Mononuclear cell (primary cell): ENCODE data around the gene SMC6. TPM values are rescaled to one million over a fixed set of nuclear protein-coding genes. Genes with fewer than 3 reads are reported as not detected.

Experiments used
- H3K27me3 ChIP-seq: 2 replicates; pipeline ENCODE4 v1.6.0; 2011; ENCODE audit warnings: low read length, control low read depth; ENCODE audit not compliant: insufficient read depth
- H3K4me1 ChIP-seq: 2 replicates; pipeline ENCODE4 v1.5.1; 2011; ENCODE audit warnings: mild to moderate bottlenecking, low read length, control low read depth; ENCODE audit not compliant: insufficient read depth
- H3K4me3 ChIP-seq: 2 replicates; pipeline ENCODE4 v1.5.1; 2011; ENCODE audit warnings: mild to moderate bottlenecking, low read length, moderate library complexity
- H3K9me3 ChIP-seq: 2 replicates; pipeline ENCODE4 v1.5.1; 2011; ENCODE audit warnings: low read depth, mild to moderate bottlenecking, control low read depth, low read length
- total RNA-seq: library from RNA; depleted of rRNA; stranded (reverse); fragments of >200 nt; gene quantifications from one replicate; pipeline ENCODE4 v1.2.3, GENCODE V29; 2012

SMC6 gene
- total RNA-seq, 1 donor = 9.2 TPM

GRCh38 chr2:17630089-17630488 lies 123.5 kb downstream of the SMC6 start:
- Histone ChIP-seq H3K27me3 (no peaks in the 10 kb centered on the region), H3K4me3 (no peak overlapping the region), H3K9me3 (no peaks in the 10 kb centered on the region), H3K4me1 (no peaks in the 10 kb centered on the region)

- Histone ChIP-seq H3K9me3 (no peaks in the 10 kb centered on the region), H3K4me3 (no peak overlapping the region), H3K27me3 (no peaks in the 10 kb centered on the region), H3K4me1 (no peaks in the 10 kb centered on the region)
Measured at GRCh38 chr2:17628349-17629261, 125.0 kb downstream of the SMC6 start.

- Histone ChIP-seq H3K9me3 (no peaks in the 10 kb centered on the region), H3K27me3 (no peaks in the 10 kb centered on the region), H3K4me3 (no peak overlapping the region), H3K4me1 (no peaks in the 10 kb centered on the region)
Measured at GRCh38 chr2:17627434-17627833, 126.2 kb downstream of the SMC6 start.

GRCh38 chr2:17626986-17627385 lies 126.6 kb downstream of the SMC6 start:
- Histone ChIP-seq H3K4me1 (no peaks in the 10 kb centered on the region), H3K27me3 (no peaks in the 10 kb centered on the region), H3K4me3 (no peak overlapping the region), H3K9me3 (no peaks in the 10 kb centered on the region)

- H3K4me1 ChIP-seq = no peaks in the 10 kb centered on the region
- no peaks in the 10 kb centered on the region for H3K9me3 ChIP-seq
- no peak overlapping the region for H3K4me3 ChIP-seq
- no peaks in the 10 kb centered on the region for H3K27me3 ChIP-seq
Measured at GRCh38 chr2:17625446-17625845, 128.2 kb downstream of the SMC6 start.

- Histone ChIP-seq H3K27me3 (no peaks in the 10 kb centered on the region), H3K4me3 (no peak overlapping the region), H3K4me1 (no peaks in the 10 kb centered on the region), H3K9me3 (no peaks in the 10 kb centered on the region)
Measured at GRCh38 chr2:17621781-17622180, 131.8 kb downstream of the SMC6 start.

- Histone ChIP-seq H3K9me3 (no peaks in the 10 kb centered on the region), H3K27me3 (no peaks in the 10 kb centered on the region), H3K4me3 (no peak overlapping the region), H3K4me1 (no peaks in the 10 kb centered on the region)
Measured at GRCh38 chr2:17620841-17621240, 132.8 kb downstream of the SMC6 start.

- Histone ChIP-seq H3K9me3 (no peaks in the 10 kb centered on the region), H3K4me1 (no peaks in the 10 kb centered on the region), H3K4me3 (no peak overlapping the region), H3K27me3 (no peaks in the 10 kb centered on the region)
Measured at GRCh38 chr2:17620280-17620679, 133.3 kb downstream of the SMC6 start.

GRCh38 chr2:17617955-17618354 lies 135.7 kb downstream of the SMC6 start:
- H3K9me3 ChIP-seq = no peaks in the 10 kb centered on the region
- no peaks in the 10 kb centered on the region for H3K4me1 ChIP-seq
- no peak overlapping the region for H3K4me3 ChIP-seq
- H3K27me3 ChIP-seq = no peaks in the 10 kb centered on the region

GRCh38 chr2:17617516-17617915 lies 136.1 kb downstream of the SMC6 start:
- Histone ChIP-seq H3K4me3 (no peak overlapping the region), H3K4me1 (no peaks in the 10 kb centered on the region), H3K27me3 (no peaks in the 10 kb centered on the region), H3K9me3 (no peaks in the 10 kb centered on the region)

GRCh38 chr2:17616405-17616804 lies 137.2 kb downstream of the SMC6 start:
- Histone ChIP-seq H3K4me3 (no peak overlapping the region), H3K4me1 (no peaks in the 10 kb centered on the region), H3K27me3 (no peaks in the 10 kb centered on the region), H3K9me3 (no peaks in the 10 kb centered on the region)

GRCh38 chr2:17615728-17616351 lies 137.8 kb downstream of the SMC6 start:
- Histone ChIP-seq H3K4me1 (no peaks in the 10 kb centered on the region), H3K27me3 (no peaks in the 10 kb centered on the region), H3K9me3 (no peaks in the 10 kb centered on the region), H3K4me3 (no peak overlapping the region)

GRCh38 chr2:17615147-17615546 lies 138.5 kb downstream of the SMC6 start:
- H3K4me1 ChIP-seq = no peaks in the 10 kb centered on the region
- no peaks in the 10 kb centered on the region for H3K27me3 ChIP-seq
- H3K9me3 ChIP-seq = no peaks in the 10 kb centered on the region
- H3K4me3 ChIP-seq = no peak overlapping the region

GRCh38 chr2:17614174-17614930 lies 139.3 kb downstream of the SMC6 start:
- Histone ChIP-seq H3K4me1 (no peaks in the 10 kb centered on the region), H3K27me3 (no peaks in the 10 kb centered on the region), H3K4me3 (no peak overlapping the region), H3K9me3 (no peaks in the 10 kb centered on the region)
